Omental fat pad (tissue), 4 donors: Measurements from ENCODE around the gene C1orf198. TPM values are rescaled to one million over a fixed set of nuclear protein-coding genes. Genes with fewer than 3 reads are reported as not detected.

ENCODE experiments used
- ATAC-seq: fragments of 150-250 bp; one replicate; pipeline ENCODE4 v1.9.1; 2016; ENCODE audit warnings: mild to moderate bottlenecking, moderate library complexity; ENCODE audit not compliant: low FRiP score
- DNase-seq: peaks from one replicate; pipeline ENCODE4 v3.0.0-alpha.2; 2019; ENCODE audit warnings: low spot score
- CTCF ChIP-seq, 3 donors: fragments of 450-650 bp; IDR thresholded peaks; one replicate each; pipeline ENCODE4 v1.5.1; 2016 to 2017; ENCODE audit warnings: antibody characterized with exemption in 3 of 3, mild to moderate bottlenecking in 3 of 3, moderate library complexity in 2 of 3
- total RNA-seq, 4 donors: library from RNA; depleted of rRNA; stranded (reverse); fragments of >200 nt; gene quantifications; one replicate each; pipeline ENCODE4 v1.1.0, GENCODE V29; 2016

Gene C1orf198
- total RNA-seq, 4 donors from 2014 or later: 32.8 to 98.4 (median 63.2) TPM

GRCh38 chr1:230808281-230808872 is 59.9 kb downstream of the C1orf198 start:
- DNase-seq: no peak
- ATAC-seq: no peak
- no peak for TF ChIP-seq CTCF (IDR thresholded peaks at IDR 0.05)

- TF ChIP-seq CTCF (IDR thresholded peaks at IDR 0.05): no peak
- ATAC-seq (no peak), DNase-seq (no peak)
Measured at GRCh38 chr1:230807561-230808280, 60.6 kb downstream of the C1orf198 start.

GRCh38 chr1:230807029-230807428 is 61.3 kb downstream of the C1orf198 start:
- DNase-seq (no peak), ATAC-seq (no peak)
- TF ChIP-seq CTCF (IDR thresholded peaks at IDR 0.05): no peak

GRCh38 chr1:230806552-230806951 is 61.8 kb downstream of the C1orf198 start:
- DNase-seq (no peak), ATAC-seq (no peak)
- TF ChIP-seq CTCF (IDR thresholded peaks at IDR 0.05): no peak

- TF ChIP-seq CTCF (IDR thresholded peaks at IDR 0.05): no peak
- no peak for DNase-seq
Measured at GRCh38 chr1:230804396-230804795, 63.9 kb downstream of the C1orf198 start.

GRCh38 chr1:230800891-230801840 is 67.2 kb downstream of the C1orf198 start:
- ATAC-seq (no peak), DNase-seq (no peak)
- no peak for TF ChIP-seq CTCF (IDR thresholded peaks at IDR 0.05)

More at GRCh38 chr1:230804396-230804795, 63.9 kb downstream of the C1orf198 start:
- ATAC-seq: no peak
